H1 (cell line): Measurements from ENCODE around the gene NFATC1. TPM values are rescaled to one million over a fixed set of nuclear protein-coding genes. Genes with fewer than 3 reads are reported as not detected.

Source experiments
- CBX5 ChIP-seq: fragments of 300-800, 300-1000 bp; sonication (generic); IDR thresholded peaks from 2 replicates; pipeline ENCODE4 v1.7.1; 2016; ENCODE audit warnings: antibody characterized with exemption, low read length, low read depth
- EP300 ChIP-seq, 2 experiments: IDR thresholded peaks; 1 replicate in 1 of 2; 2 replicates in 1 of 2; pipeline ENCODE4 v1.6.1; 2011 to 2012; ENCODE audit warnings: low read depth in 2 of 2, low read length in 2 of 2, mild to moderate bottlenecking in 2 of 2, borderline replicate concordance in 1 of 2, inconsistent platforms in 1 of 2, moderate library complexity in 1 of 2
- PHF8 ChIP-seq: fragments of 200-600 bp; sonication (generic); conservative IDR thresholded peaks from 2 replicates; pipeline ENCODE4 v1.7.1; 2012; ENCODE audit warnings: low read depth, mild to moderate bottlenecking, inconsistent platforms, low read length, moderate library complexity
- SP1 ChIP-seq: IDR thresholded peaks from 2 replicates; pipeline ENCODE4 v1.6.1; 2011; ENCODE audit warnings: low read depth, low read length
- polyA plus RNA-seq, 7 experiments: library from polyadenylated mRNA; depleted of rRNA in 3 of 7; stranded (reverse) in 5 of 7; unstranded in 2 of 7; fragments of >200 nt in 5 of 7; fragments of 200-250 nt in 2 of 7; gene quantifications; 1 replicate in 5 of 7; 2 replicates in 1 of 7; 4 replicates in 1 of 7; pipeline versions ENCODE4 v1.2.1 to v1.2.3, GENCODE V29; 2011 to 2013; ENCODE audit warnings: missing spikeins in 2 of 7, mixed read lengths in 2 of 7
- total RNA-seq: library from RNA; stranded (reverse); fragmentation: NEBNext Ultra II Directional; extraction: Animal tissue kit (Norgen Biotek cat#: 25700); gene quantifications from 2 replicates; pipeline ENCODE4 v1.2.1, GENCODE V29; 2021
- TF ChIP-seq, protein P1 (sequence below): IDR thresholded peaks from 2 replicates; pipeline ENCODE4 v1.6.1; 2012; ENCODE audit warnings: inconsistent platforms
- TF ChIP-seq, protein P2 (sequence below), 3 experiments: IDR thresholded peaks; 1 replicate in 2 of 3; 2 replicates in 1 of 3; pipeline versions ENCODE4 v1.5.1 to v1.6.1; 2011; ENCODE audit warnings: low read length in 3 of 3, mild to moderate bottlenecking in 3 of 3, inconsistent platforms in 2 of 3, low read depth in 1 of 3, moderate library complexity in 1 of 3; ENCODE audit not compliant: insufficient read depth in 1 of 3; ENCODE audit errors: control extremely low read depth in 1 of 3

The NFATC1 gene
- total and polyA plus RNA-seq, 2 of the 8 experiments (the other 6 are each of a cell fraction or from before 2014, with no cell fraction given) = 2.0 to 6.6 TPM

DNA sequence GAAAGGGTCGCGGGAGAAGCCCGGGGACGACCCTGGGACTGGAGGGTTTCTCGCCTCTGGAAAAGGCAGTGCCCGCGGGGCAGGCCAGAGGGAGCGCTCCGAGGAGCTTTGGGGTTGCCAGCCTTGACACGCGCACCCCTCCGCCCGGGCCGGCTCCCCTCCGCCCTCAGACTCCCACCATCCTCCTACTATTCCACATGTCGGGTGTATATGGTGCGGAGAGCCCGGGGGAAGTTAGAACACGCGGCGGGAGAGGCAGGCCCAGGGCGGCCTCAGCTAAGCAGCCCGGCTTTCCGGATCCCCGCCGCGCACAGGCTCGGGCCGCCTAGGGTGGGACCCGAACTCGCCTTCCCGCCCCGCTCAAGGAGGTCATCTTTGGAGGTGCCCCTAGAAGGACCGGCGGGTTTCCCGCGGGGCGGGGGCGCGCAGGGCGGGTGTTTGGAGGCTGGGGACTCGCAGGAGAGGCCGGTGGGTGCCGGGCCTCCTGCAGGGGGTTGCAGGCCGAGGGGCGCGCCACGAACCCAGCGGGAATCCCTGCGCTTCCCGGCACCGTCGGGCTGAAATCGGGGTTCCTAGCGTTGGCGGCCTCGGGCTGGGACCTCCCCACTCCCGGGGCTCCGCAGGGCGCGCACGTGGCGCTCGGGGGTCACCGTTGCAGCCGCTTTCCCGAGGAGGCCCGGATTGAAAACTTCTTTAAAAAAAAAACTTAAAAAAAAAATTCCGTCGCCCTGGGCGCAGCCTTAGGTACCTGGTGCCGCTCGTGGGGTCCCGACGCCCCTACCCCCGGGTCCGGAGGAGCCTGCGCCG is 3.7 kb downstream of the NFATC1 start (continued):
- TF ChIP-seq EP300 (IDR thresholded peaks at IDR 0.05; ENCODE audit: borderline replicate concordance in 1 of 2, low read depth in 2 of 2, low read length in 2 of 2) (no peak), CBX5 (no peak), SP1 (no peak), PHF8 (no peak)
- TF ChIP-seq, protein P1, sequence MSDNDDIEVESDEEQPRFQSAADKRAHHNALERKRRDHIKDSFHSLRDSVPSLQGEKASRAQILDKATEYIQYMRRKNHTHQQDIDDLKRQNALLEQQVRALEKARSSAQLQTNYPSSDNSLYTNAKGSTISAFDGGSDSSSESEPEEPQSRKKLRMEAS = no peak
- TF ChIP-seq, protein P2, sequence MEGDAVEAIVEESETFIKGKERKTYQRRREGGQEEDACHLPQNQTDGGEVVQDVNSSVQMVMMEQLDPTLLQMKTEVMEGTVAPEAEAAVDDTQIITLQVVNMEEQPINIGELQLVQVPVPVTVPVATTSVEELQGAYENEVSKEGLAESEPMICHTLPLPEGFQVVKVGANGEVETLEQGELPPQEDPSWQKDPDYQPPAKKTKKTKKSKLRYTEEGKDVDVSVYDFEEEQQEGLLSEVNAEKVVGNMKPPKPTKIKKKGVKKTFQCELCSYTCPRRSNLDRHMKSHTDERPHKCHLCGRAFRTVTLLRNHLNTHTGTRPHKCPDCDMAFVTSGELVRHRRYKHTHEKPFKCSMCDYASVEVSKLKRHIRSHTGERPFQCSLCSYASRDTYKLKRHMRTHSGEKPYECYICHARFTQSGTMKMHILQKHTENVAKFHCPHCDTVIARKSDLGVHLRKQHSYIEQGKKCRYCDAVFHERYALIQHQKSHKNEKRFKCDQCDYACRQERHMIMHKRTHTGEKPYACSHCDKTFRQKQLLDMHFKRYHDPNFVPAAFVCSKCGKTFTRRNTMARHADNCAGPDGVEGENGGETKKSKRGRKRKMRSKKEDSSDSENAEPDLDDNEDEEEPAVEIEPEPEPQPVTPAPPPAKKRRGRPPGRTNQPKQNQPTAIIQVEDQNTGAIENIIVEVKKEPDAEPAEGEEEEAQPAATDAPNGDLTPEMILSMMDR (IDR thresholded peaks at IDR 0.05; ENCODE audit: control extremely low read depth in 1 of 3, insufficient read depth in 1 of 3, low read depth in 1 of 3, low read length in 3 of 3) = no peak
